ENCODE data around the gene C1orf21. TPM values are rescaled to one million over a fixed set of nuclear protein-coding genes. Genes with fewer than 3 reads are reported as not detected.

C1orf21 gene
- total and polyA plus RNA-seq, 2 donors (not counting 3 experiments of a cell fraction or from before 2014, with no cell fraction given), result 0.79 to 8.5 TPM

DNA sequence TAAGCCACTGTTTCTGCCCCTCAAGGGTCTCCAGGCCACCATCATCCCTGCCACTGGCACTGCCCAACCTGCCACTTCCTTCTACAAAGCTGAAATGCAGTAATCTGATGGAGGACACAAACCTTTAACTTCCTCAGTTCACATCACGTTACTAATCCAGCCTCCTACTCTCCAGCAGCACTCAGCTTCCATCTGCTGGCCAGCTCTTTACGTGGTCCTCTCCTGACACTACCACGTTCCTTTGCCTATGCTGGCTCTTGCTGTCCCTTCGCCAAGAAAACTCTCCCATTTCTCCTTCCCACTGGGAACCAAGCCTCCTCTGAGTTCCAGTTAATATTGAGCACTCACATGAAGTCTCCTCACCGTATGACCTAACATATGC is 243.8 kb downstream of the C1orf21 start:
- POLR2A ChIA-PET, result no interaction called here
- Histone ChIP-seq H3K4me1 (ENCODE audit: control insufficient read depth, extremely low read depth, insufficient read depth, low read length) (no peaks in the 10 kb centered on the region), H3K27ac (ENCODE audit: insufficient read depth, low read depth, low read length) (no peak overlapping the region), H4K20me1 (replicated peaks; ENCODE audit: control insufficient read depth, extremely low read depth, insufficient read depth, low read length) (no peaks in the 10 kb centered on the region), H3K9ac (replicated peaks; ENCODE audit: extremely low read depth, insufficient read depth, low read length) (no peak overlapping the region), H3K4me3 (replicated peaks in 1 of 3; ENCODE audit: insufficient read depth in 1 of 3, low read depth in 1 of 3, low read length in 3 of 3) (no peak overlapping the region), H3K9me3 (replicated peaks; ENCODE audit: control insufficient read depth, insufficient read depth, low read length) (no peaks in the 10 kb centered on the region), H3K36me3 (ENCODE audit: control insufficient read depth in 2 of 2, extremely low read depth in 1 of 2, insufficient read depth in 2 of 2, low read length in 2 of 2) (no peaks in the 10 kb centered on the region), H3K9me1 (replicated peaks; ENCODE audit: control insufficient read depth, extremely low read depth, insufficient read depth, low read length) (no peaks in the 10 kb centered on the region), H3K27me3 (ENCODE audit: control insufficient read depth in 2 of 2, insufficient read depth in 2 of 2, low read length in 2 of 2) (no peaks in the 10 kb centered on the region), H3K4me2 (ENCODE audit: insufficient read depth, low read length) (no peak overlapping the region), H3K79me2 (ENCODE audit: control insufficient read depth, insufficient read depth, low read length) (no peaks in the 10 kb centered on the region), H2AFZ (ENCODE audit: low read depth, low read length) (no peak overlapping the region)
- no peak for TF ChIP-seq GATA2 (IDR thresholded peaks at IDR 0.05; ENCODE audit: insufficient read depth, insufficient read length, low read depth, low read length)
- TF ChIP-seq POLR2A (IDR thresholded peaks at IDR 0.05; ENCODE audit: low read depth, low read length), result no peak
- TF ChIP-seq FOS (IDR thresholded peaks at IDR 0.05; ENCODE audit: borderline replicate concordance, insufficient read depth, low read length), result no peak
- no peak for TF ChIP-seq JUN (IDR thresholded peaks at IDR 0.05; ENCODE audit: borderline replicate concordance, insufficient read depth, insufficient read length, low read depth)
- TF ChIP-seq EZH2 (IDR thresholded peaks at IDR 0.05; ENCODE audit: borderline replicate concordance, low read depth, low read length, severe bottlenecking), result no peak
- TF ChIP-seq POLR2AphosphoS5 (IDR thresholded peaks at IDR 0.05; ENCODE audit: insufficient read depth, low read depth, low read length), result no peak
- no peak for TF ChIP-seq CTCF (IDR thresholded peaks at IDR 0.05; ENCODE audit: extremely low read depth in 1 of 2, insufficient read depth in 1 of 2, low read depth in 1 of 2, low read length in 2 of 2)
- no peak for TF ChIP-seq MAX (IDR thresholded peaks at IDR 0.05; ENCODE audit: insufficient read depth, insufficient read length)
- TF ChIP-seq MYC (IDR thresholded peaks at IDR 0.05; ENCODE audit: low read depth, low read length), result no peak
- intact Hi-C loops (cut with micrococcal nuclease) (no loop called here), dilution Hi-C loops (cut with MboI; ENCODE audit: extremely low pct_ligation_motif_present, low sequenced_read_pairs) (no loop called here)
- CTCF ChIA-PET, result no interaction called here
- no TSS peak for BruUV-seq (replicated peaks)
- FAIRE-seq (no peak), DNase-seq (ENCODE audit: low read depth, low spot score) (no peak)
